Cerebellar cortex (tissue), 1 donor: ENCODE data around the gene SGMS1.
"Not testable (repeated sequence)": the region's sequence is repeated elsewhere in the genome, so short reads cannot be mapped to it uniquely, and the experiment has no call there.

Source experiments
- DNase-seq: peaks from one replicate; pipeline ENCODE4 v3.0.0-alpha.2; 2015; ENCODE audit warnings: low spot score

SGMS1 gene

DNA sequence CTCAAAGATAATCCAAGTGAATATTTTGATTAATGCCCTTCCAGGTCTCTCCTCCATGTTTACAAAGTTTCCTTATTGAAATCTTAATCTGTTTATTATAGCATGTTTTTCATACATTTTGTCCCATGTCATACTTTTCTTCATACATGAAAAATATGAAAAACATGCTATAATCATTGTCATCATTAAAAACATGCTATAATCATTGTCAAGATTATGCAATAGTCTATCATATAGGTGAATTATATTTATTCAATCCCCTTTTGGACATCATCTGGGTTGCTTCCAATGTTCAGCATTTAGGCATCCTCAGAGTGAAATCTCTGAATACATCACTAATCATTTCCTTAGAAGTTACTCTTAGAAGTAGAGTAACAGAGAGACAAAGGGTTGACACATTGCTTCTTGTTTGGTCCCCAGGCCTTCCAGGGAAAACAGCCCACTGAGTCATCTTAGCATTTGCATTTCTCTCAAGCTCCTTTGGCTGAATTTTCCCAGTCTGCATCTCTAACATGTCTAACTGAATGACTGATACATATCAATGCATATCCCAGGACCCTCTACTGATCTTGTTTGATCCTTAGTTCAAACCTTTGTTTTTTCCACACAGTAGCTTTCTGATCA is 87.0 kb downstream of the SGMS1 start:
- no peak for DNase-seq

- DNase-seq: not testable (repeated sequence)
These were observed 88.9 kb downstream of the SGMS1 start for GRCh38 chr10:50534748-50535376.

GRCh38 chr10:50533296-50533695 is 90.5 kb downstream of the SGMS1 start:
- no peak for DNase-seq

DNA sequence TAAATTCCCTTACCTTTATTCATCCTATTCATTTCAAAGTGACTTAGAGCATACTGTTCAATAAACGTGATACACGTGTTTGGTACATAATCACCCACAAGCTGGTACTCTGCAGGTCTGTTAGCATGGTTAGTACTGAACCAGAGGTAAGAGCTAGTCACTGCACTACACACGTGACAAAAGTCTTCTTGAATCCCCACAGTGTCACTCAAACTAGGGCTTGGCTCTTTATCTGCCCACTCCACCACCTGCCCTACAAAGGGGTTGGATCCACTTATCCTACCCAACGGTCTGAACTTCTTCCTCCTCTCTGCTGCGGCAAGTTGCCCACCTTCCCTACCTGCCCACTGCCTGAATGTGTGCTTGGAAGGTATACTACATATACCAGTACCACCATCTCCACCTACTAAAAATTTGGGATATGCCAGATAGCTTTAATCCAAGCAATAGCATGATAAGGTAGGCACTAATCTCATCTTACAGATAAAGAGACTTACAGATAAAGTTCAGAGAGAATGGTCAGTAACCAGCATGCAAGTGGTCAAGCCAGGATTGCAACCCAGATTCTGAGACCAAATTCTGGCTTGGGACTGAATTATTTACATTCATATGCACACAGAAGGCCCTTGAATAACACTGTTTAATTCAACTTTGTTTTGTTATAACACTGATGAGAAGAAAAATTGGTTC is 92.2 kb downstream of the SGMS1 start:
- no peak for DNase-seq

DNA sequence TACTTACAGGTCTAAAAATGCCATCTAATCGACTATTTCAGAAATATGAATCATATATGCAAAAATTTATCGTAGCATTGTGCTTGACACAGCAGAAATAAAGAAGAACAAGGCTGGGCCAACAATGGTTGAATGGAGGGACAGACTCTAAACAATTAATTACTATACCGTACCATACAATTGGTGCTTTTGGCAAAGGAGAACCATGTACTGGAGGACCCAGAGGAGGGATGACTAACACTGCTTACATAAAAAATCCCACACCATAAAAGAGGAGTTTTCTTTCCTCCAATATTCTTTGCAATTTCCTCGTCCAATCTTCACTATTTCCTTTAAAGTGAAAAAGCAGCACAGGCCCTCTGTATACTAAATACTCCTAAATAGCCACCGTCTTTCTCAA is 94.1 kb downstream of the SGMS1 start:
- DNase-seq: no peak

DNA sequence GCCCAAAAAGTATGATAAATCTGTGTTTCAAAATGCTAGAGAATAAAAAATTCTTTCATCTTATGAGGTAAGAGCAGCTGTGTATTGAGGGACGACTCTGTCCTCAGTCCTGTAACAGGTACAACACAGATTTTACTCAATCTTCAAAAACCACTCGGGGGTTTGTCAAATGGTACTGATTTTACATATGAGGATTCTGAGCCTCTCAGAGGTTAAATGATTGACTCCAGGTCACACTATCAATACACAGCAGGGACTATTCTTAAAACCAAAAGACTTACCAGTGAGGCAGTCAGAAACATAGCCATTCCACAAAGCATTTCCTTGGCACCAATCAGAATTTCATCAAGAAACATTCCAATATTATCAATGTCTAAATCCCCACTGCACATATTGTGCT is 95.5 kb downstream of the SGMS1 start:
- DNase-seq: no peak

- no peak for DNase-seq
These were observed 96.2 kb downstream of the SGMS1 start for GRCh38 chr10:50527442-50528043.

GRCh38 chr10:50526185-50526584 is 97.6 kb downstream of the SGMS1 start:
- DNase-seq: no peak

GRCh38 chr10:50523357-50523756 is 100.4 kb downstream of the SGMS1 start:
- no peak for DNase-seq

DNA sequence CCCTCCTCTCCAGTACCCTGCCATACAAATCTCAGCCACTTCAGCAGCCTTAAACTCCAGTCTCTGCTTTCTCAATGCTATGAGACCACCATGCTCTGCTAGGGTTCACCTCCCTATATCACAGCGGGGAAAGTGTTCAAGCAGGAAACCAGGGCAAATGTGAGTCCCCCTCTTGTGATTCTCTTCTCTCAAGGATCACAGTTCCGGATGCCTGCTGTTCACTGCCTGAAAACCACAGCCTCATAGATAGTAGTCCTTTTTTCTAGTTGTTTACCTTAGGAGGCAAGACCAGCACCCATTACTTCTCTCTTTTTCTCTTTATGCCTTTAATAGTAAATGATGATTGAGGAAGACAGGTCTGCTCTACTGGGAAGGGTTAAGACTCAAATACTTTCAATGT is 100.8 kb downstream of the SGMS1 start:
- DNase-seq: no peak

- no peak for DNase-seq
These were observed 103.6 kb downstream of the SGMS1 start for GRCh38 chr10:50520115-50520514.

DNA sequence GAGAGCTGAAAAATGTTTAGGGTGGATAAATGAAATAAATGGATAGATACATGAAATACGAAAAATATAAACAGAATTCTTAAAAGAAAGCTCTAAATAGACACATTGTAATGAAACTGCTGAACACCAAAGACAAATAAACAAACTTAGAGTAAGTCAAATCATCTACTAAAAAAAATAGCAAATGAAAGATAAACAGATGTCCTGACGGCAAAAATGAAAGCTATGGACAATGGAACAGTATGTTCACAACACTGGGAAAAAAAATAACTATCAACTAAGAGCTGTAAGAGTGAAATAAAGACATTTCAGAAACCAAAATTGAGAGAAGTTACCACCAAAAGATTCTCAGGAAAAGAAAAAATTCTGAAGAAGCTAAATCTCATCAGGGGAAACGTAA is 106.1 kb downstream of the SGMS1 start:
- DNase-seq: no peak

DNA sequence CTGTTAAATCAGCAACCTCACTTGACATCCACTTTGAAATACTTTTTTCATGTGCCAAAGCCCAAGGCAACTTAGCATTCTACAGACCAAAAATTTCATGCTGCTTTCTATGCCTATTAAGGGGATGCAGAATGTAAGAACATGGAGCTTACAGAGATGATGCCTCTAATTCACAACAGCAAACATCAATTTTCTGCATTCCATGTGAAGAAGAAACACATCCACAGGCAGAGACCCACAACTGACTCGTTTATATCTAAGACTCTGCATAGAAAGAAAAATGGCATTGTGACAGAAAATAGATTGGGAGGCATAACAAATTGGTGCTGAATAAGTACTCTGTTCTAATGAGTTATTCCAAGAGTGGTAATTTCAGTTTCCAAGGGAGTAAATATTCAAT is 107.6 kb downstream of the SGMS1 start:
- DNase-seq: no peak

GRCh38 chr10:50515420-50515819 is 108.3 kb downstream of the SGMS1 start:
- no peak for DNase-seq

- no peak for DNase-seq
These were observed 108.8 kb downstream of the SGMS1 start for GRCh38 chr10:50514995-50515394.

GRCh38 chr10:50513956-50514355 is 109.8 kb downstream of the SGMS1 start:
- DNase-seq: no peak

DNA sequence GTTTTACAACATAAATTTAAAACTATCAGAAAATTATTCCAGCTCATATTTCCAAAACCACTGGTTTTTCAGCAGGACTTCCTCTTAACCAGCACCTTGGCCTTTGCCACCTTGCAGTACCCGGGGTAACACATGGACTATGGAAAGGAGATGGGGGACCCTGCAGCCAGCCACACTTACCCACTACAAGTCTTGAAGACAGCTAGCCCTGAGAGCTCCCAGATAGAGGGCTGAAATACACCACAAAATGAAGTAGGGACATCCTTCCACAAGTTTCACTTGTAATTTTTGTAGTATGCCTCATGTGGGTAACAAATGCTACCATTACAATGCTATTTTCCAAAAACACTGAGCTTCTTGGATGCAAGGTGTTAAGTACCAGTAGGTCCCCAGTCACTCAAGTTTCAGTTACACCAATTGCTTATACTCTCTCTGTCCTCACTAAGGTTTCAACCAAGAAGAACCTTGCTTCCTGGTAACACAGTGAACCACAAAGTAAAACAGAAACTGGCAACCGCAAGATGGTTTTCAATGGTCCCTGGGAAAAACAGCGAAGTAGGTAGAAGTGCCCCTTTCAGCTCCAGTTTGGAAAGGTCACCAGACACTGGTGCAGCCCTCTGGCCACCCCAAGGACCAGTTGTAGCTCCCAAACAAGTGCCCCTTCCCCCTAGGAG is 110.9 kb downstream of the SGMS1 start:
- DNase-seq: no peak

GRCh38 chr10:50512214-50512595 is 111.6 kb downstream of the SGMS1 start:
- DNase-seq: no peak

DNA sequence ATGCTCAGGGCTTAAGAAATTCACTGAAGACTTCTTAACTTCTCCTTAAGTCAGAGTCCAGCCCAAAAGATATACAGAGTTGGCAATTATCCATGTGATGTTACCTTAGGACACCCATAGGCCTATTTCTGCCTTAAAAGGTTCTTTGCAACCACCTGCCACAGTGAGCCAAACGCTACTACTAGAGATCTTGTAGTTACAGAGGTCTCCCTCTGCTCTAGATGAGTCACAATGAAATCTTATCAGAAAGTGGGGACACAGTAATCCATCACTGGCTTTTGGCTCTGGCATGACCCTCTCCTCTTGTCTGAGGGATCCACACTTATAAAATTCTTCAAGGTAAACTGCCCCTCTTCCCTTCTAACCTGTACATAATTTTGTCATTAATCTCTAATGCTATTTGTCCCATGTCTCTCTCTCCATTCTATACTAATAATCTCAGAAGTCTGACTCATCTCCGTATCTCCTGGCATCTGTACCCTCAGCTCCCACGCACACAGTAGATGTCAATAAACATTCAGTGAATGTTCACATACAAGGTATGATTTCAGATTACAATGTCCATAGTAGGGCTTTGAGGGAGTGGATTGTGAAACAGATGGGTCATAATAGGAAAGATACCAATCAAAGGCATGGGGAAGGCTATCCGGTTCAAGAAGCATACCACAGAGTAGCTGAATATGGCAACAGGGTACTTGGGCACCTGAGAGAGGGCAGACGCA is 112.1 kb downstream of the SGMS1 start:
- DNase-seq: no peak

GRCh38 chr10:50510517-50511473 is 113.0 kb downstream of the SGMS1 start:
- no peak for DNase-seq
